Left cardiac atrium (tissue), 4 donors: ENCODE results near the gene PAQR5. TPM values are rescaled to one million over a fixed set of nuclear protein-coding genes. Genes with fewer than 3 reads are reported as not detected.

Source experiments
- ATAC-seq, 2 donors: fragments of 200-7000 bp; cut with Tn5 transposase; one replicate each; pipeline ENCODE4 v1.9.1; 2020; ENCODE audit warnings: mild to moderate bottlenecking in 2 of 2, moderate library complexity in 2 of 2
- DNase-seq: peaks from one replicate; pipeline ENCODE4 v3.0.0-alpha.2; 2020
- intact Hi-C, 2 donors: fragments of 100-400 bp; cut with DNase I; formaldehyde crosslinking; loops; one replicate each; pipeline versions ENCODE4 v1.14.1 to v1.15.1; 2022 to 2023
- total RNA-seq, 2 donors: library from RNA; stranded (reverse); fragmentation: NEBNext Ultra II Directional; extraction: Animal tissue kit (Norgen Biotek cat#: 25700); gene quantifications; one replicate each; pipeline ENCODE4 v1.2.1, GENCODE V29; 2021
- donor health status: DM: no; HTN: yes; CAD: no.
- donor health status: DM: no; HTN: yes; CAD: no; lungs with severe emphysema.
- donor health status: DM: yes; HTN: yes; CAD: no.
- donor health status: Dilated cardiomyopathy.

The PAQR5 gene
- total RNA-seq, 2 donors from 2014 or later: 0.62 to 1.2 TPM

DNA sequence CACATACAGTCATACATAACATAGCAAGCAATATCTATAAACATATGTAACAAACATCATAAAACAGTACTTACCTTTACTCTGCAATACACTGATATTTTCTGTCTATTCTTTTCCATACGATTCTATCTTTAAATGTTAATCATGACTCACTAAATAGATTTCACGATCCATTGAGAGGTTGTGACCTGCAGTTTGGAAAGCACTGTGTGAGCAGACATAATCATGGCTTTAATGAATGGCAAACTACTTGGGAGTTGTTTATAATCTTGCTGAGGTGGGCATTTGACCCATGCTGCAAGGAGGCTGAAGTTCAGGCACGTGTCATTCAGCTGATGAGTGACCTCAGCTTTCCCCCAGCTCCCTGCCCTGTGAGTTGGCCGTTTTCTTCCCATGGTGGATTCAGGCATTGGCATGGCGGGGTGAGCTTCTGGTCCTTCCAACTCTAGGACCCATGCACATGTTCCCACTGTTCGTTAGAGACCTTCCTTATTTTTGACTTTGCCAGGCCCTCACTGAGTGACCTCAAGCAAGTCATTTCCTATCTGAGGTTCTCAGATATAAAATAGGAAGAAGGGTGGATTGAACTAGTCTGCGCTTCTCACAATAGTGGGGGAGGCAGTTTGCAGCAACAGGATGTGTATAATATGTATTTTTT is 41.7 kb downstream of the PAQR5 start:
- no peak for DNase-seq
- ATAC-seq: no peak
- intact Hi-C loops: no loop called here

GRCh38 chr15:69341356-69341755 is 42.6 kb downstream of the PAQR5 start:
- intact Hi-C loops: no loop called here
- no peak for ATAC-seq

GRCh38 chr15:69342460-69343076 is 43.9 kb downstream of the PAQR5 start:
- no peak for ATAC-seq
- intact Hi-C loops: no loop called here

More at GRCh38 chr15:69341356-69341755, 42.6 kb downstream of the PAQR5 start:
- DNase-seq: no peak

GRCh38 chr15:69343133-69343532 is 44.4 kb downstream of the PAQR5 start:
- intact Hi-C loops: no loop called here

More at GRCh38 chr15:69342460-69343076, 43.9 kb downstream of the PAQR5 start:
- DNase-seq: no peak

DNA sequence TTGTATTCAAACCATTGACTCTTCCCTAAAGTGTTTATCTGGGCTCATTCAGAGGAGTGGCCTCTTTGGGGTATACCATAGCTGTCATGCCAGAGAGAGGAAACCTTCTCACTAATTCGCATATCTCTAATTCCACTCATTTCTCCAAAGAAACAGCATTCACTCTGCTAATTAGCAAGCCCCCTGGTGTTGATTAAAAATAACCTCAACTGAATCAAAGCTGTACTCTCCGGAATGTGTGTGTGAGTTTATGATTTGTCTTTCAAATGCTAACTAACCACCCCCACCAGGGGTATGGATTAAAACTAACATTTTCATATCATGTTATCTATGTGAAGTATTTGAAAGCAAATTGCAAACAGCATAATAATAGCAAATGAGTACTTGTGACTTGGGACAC is 45.5 kb downstream of the PAQR5 start:
- DNase-seq (no peak), ATAC-seq (no peak)
- intact Hi-C loops: no loop called here

More at GRCh38 chr15:69343133-69343532, 44.4 kb downstream of the PAQR5 start:
- DNase-seq (no peak), ATAC-seq (no peak)

- DNase-seq: no peak
- intact Hi-C loops: no loop called here
- no peak for ATAC-seq
Measured at GRCh38 chr15:69346112-69346511, 47.4 kb downstream of the PAQR5 start.

DNA sequence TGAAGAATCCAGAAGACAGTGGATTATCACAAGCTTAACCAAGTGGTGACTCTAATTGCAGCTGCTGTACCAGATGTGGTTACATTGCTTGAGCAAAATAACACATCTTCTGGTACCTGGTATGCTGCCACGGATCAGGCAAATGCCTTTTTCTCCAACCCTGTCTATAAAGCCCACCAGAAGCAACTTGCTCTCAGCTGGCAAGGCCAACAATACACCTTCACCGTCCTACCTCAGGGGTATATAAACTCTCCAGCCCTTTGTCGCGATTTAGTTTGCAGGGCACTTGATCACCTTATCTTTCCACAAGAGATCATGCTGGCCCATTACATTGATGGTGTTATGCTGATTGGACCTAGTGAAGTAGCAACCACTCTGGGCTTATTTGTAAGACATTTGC is 52.6 kb downstream of the PAQR5 start:
- ATAC-seq: no peak
- DNase-seq: no peak
- intact Hi-C loops: no loop called here

DNA sequence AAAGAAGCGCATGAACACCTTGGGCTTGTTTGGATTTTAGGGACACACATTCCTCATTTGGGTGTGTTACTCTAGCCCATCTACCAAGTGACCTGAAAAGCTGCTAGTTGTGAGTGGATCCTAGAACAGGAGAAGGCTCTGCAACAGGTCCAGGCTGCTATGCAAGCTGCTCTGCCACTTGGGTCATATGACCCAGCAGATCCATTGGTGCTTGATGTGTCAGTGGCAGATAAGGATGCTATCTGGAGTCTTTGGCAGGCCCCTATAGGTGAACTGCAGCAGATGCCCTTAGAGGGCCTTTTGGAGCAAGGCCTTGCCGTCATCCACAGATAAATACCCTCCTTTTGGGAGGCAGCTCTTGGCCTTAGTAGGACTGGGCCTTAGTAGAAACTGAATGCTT is 53.2 kb downstream of the PAQR5 start:
- ATAC-seq: peak in 1 of 2 donors; percentile 26

GRCh38 chr15:69357773-69358771 is 59.4 kb downstream of the PAQR5 start:
- intact Hi-C loops: no loop called here
- DNase-seq (no peak), ATAC-seq (no peak)

More for the DNA sequence above, 53.2 kb downstream of the PAQR5 start:
- DNase-seq: no peak
- intact Hi-C loops: no loop called here

DNA sequence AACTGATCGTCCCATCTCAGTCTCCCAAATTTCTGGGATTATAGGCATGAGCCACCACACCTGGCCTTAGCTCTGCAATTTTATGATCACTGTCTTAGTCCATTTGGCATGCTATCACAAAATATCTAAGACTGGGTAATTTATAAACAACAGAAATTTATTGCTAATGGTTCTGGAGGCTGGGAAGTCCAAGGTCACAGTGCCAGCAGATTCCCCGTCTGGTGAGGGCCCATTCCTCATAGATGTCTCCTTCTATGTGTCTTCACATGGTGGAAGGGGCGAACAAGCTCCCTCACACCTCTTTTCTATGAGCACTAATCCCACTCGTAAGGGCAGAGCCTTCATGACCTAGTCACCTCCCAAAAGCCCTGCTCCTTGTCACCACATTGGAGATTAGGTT is 60.1 kb downstream of the PAQR5 start:
- no peak for DNase-seq
- ATAC-seq: no peak
- intact Hi-C loops: no loop called here

- intact Hi-C loops: no loop called here
- ATAC-seq (no peak), DNase-seq (no peak)
Measured at GRCh38 chr15:69359722-69360121, 61.0 kb downstream of the PAQR5 start.

- intact Hi-C loops: no loop called here
- DNase-seq (no peak), ATAC-seq (no peak)
Measured at GRCh38 chr15:69360642-69361041, 61.9 kb downstream of the PAQR5 start.

DNA sequence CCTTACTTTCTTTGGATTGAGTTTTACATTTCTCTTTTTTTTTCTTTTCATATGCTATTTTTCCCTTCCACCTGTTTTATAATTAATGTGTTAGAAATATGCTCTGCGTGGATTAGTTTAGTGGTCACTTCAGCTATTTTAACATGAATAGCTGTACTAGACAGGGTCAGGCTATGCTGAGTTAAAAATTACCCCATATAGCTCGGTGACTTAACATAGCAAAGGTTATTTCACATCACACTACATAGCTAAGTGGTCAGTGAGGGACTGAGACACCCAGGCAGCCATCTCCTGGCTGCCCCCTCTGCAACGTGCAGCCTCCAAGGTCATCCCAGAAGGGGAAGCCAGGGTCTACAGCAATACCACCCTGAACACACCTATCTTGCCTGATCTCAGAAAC is 68.5 kb downstream of the PAQR5 start:
- ATAC-seq: no peak
- no peak for DNase-seq
- intact Hi-C loops: no loop called here

DNA sequence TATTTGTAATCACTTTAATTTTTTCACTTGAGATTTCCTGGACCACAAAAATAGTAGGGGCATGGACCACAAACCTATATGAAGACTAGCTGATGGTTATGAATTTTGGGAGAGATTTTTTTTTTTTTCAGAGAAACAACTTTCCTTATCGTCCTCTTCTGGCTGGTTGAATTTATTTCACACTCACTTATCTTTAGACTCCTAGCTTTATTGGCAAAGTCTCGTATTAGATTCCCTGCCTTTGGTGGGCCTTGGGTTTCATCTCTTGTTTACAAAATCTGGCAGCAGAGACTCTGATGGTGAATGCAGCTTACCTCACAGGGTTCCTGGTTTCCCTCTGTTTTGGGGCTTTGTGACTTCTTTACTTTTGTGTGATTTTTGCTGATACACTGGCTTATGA is 70.9 kb downstream of the PAQR5 start:
- intact Hi-C loops: no loop called here
- ATAC-seq (no peak), DNase-seq (no peak)

DNA sequence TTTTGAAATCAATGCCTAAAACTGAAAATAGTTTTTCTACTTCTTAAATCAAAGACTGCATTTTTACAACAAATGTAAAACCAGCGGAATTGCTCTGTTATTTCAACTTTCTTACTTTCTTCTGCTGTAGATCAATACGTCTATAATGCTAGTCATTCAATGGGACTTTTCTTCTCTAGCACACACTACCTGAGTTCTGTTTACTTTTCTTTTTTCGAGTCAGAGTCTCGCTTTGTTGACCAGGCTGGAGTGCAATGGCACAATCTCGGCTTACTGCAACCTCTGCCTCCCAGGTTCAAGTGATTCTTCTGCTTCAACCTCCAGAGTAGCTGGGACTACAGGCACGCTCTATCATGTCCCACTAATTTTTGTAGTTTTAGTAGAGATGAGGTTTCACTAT is 74.7 kb downstream of the PAQR5 start:
- DNase-seq: no peak
- intact Hi-C loops: no loop called here
- no peak for ATAC-seq

GRCh38 chr15:69375151-69375790 is 76.6 kb downstream of the PAQR5 start:
- intact Hi-C loops: no loop called here

GRCh38 chr15:69377216-69377970 is 78.7 kb downstream of the PAQR5 start:
- ATAC-seq (no peak), DNase-seq (no peak)
- intact Hi-C loops: no loop called here

More at GRCh38 chr15:69375151-69375790, 76.6 kb downstream of the PAQR5 start:
- ATAC-seq: no peak
- no peak for DNase-seq

DNA sequence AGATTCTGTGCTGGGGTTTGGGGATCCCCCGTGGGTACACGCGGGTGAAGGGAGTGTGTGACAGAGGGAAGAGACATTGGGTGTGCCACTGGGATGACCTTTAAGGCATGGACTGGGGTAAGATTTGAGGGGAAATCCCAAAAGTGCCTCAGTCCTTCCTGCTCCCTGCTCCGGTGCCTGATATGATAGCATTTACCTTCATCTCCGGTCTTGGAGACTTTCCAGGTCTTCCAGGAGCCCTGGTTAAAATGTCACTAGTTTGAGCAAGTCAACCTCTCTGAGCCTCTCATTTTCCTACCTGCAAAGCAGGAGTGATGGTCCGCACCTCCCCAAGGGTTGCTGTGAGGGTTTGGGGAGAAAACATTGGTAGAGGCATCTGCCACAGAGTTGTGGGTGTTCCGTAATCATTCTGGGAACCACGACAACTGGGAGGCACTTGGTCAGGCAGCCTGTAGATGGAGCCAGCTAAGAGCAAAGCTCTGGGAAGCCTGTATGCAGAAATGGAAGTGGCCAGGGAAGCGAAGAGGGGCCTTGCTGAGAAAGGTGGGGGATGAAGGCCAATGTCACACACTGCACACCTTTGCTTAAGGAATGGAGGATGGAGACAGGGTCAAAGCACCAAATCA is 81.5 kb downstream of the PAQR5 start:
- ATAC-seq: no peak
- intact Hi-C loops: no loop called here

More for the DNA sequence above, 81.5 kb downstream of the PAQR5 start:
- no peak for DNase-seq
